OCI-LY3 (cell line): ENCODE measurements around the gene NEDD4L.

Experiments
- H2AFZ ChIP-seq: fragments of 200-600, 300-600 bp; shearing (Covaris generic); 2 replicates; pipeline ENCODE4 v1.6.0; 2014; ENCODE audit warnings: antibody characterized with exemption, low read depth, low read length
- H3K27ac ChIP-seq: fragments of 200-600, 300-600 bp; sonication (generic); 2 replicates; pipeline ENCODE4 v1.5.1; 2014; ENCODE audit warnings: mild to moderate bottlenecking, low read length, moderate library complexity, mixed read lengths
- H3K27me3 ChIP-seq: fragments of 200-600, 300-600 bp; sonication (generic); 2 replicates; pipeline ENCODE4 v1.6.1; 2014; ENCODE audit warnings: low read depth, low read length, mixed read lengths
- H3K36me3 ChIP-seq: fragments of 200-600, 300-600 bp; sonication (generic); replicated peaks from 2 replicates; pipeline ENCODE3; 2014; ENCODE audit warnings: low read depth, low read length, mixed read lengths
- H3K4me1 ChIP-seq: fragments of 300-600, 200-600 bp; sonication (generic); 2 replicates; pipeline ENCODE4 v1.6.1; 2014; ENCODE audit warnings: low read length, mixed read lengths
- H3K4me2 ChIP-seq: fragments of 200-600, 300-600 bp; sonication (generic); 2 replicates; pipeline ENCODE4 v1.6.1; 2014; ENCODE audit warnings: low read length, mixed read lengths
- H3K4me3 ChIP-seq: fragments of 300-600, 200-600 bp; sonication (generic); 2 replicates; pipeline ENCODE4 v1.5.1; 2014; ENCODE audit warnings: antibody characterized with exemption, mild to moderate bottlenecking, low read length, moderate library complexity
- H3K79me2 ChIP-seq: fragments of 300-600, 200-600 bp; shearing (Covaris generic); 2 replicates; pipeline ENCODE4 v1.6.1; 2014; ENCODE audit warnings: mild to moderate bottlenecking, low read length, mixed read lengths
- H3K9ac ChIP-seq: fragments of 300-600, 200-600 bp; shearing (Covaris generic); 2 replicates; pipeline ENCODE4 v1.6.0; 2014; ENCODE audit warnings: mild to moderate bottlenecking, low read length, moderate library complexity
- H3K9me3 ChIP-seq: fragments of 200-600, 300-600 bp; shearing (Covaris generic); 2 replicates; pipeline ENCODE4 v1.6.1; 2014; ENCODE audit warnings: low read length, mixed read lengths; ENCODE audit not compliant: insufficient read depth
- H4K20me1 ChIP-seq: fragments of 200-600, 300-600 bp; sonication (generic); 2 replicates; pipeline ENCODE4 v1.6.1; 2016; ENCODE audit warnings: low read length, mixed read lengths; ENCODE audit not compliant: insufficient read depth
- CTCF ChIP-seq: fragments of 200-600, 300-600 bp; sonication (generic); IDR thresholded peaks from 2 replicates; pipeline ENCODE4 v1.5.1; 2014; ENCODE audit warnings: antibody characterized with exemption, low read length, low read depth
- EZH2phosphoT487 ChIP-seq: fragments of 200-600 bp; shearing (Covaris generic); IDR thresholded peaks from 2 replicates; pipeline ENCODE4 v1.6.1; 2018; ENCODE audit warnings: antibody characterized with exemption, mixed run types, low read depth

The NEDD4L gene

GRCh38 chr18:58320907-58321561 lies 277.0 kb downstream of the NEDD4L start:
- Histone ChIP-seq H3K27ac (no peak overlapping the region), H4K20me1 (peaks cover 70% of the 10 kb centered on the region), H3K4me2 (peak overlapping the region; percentile 34; the same call in 1 of the 2 replicates), H3K4me1 (peaks cover 31% of the 10 kb centered on the region), H3K79me2 (peaks cover 37% of the 10 kb centered on the region), H3K9me3 (no peaks in the 10 kb centered on the region), H2AFZ (no peak overlapping the region), H3K27me3 (no peaks in the 10 kb centered on the region), H3K36me3 (peaks cover 50% of the 10 kb centered on the region), H3K9ac (no peak overlapping the region), H3K4me3 (no peak overlapping the region)
- no peak for TF ChIP-seq CTCF
- TF ChIP-seq EZH2phosphoT487: no peak

- H3K9ac ChIP-seq: no peak overlapping the region
- peaks cover 48% of the 10 kb centered on the region for H3K36me3 ChIP-seq
- H3K79me2 ChIP-seq: peaks cover 37% of the 10 kb centered on the region
- peaks cover 21% of the 10 kb centered on the region for H3K4me1 ChIP-seq
- peaks cover 61% of the 10 kb centered on the region for H4K20me1 ChIP-seq
- no peaks in the 10 kb centered on the region for H3K9me3 ChIP-seq
- H3K4me3 ChIP-seq: no peak overlapping the region; the same call in 1 of the 2 replicates
- no peaks in the 10 kb centered on the region for H3K27me3 ChIP-seq
- peak overlapping the region; percentile 34 for H3K4me2 ChIP-seq
- no peak overlapping the region for H2AFZ ChIP-seq
- TF ChIP-seq CTCF (peak; percentile 96), EZH2phosphoT487 (no peak)
- H3K27ac ChIP-seq: no peak overlapping the region
These were observed 278.0 kb downstream of the NEDD4L start for GRCh38 chr18:58321986-58322385.

- Histone ChIP-seq H3K4me2 (no peak overlapping the region), H3K4me3 (no peak overlapping the region), H3K9me3 (no peaks in the 10 kb centered on the region), H3K79me2 (peaks cover 33% of the 10 kb centered on the region), H2AFZ (no peak overlapping the region), H3K9ac (no peak overlapping the region), H3K27me3 (no peaks in the 10 kb centered on the region), H3K4me1 (peaks cover 16% of the 10 kb centered on the region), H3K27ac (no peak overlapping the region), H4K20me1 (peaks cover 56% of the 10 kb centered on the region), H3K36me3 (peaks cover 48% of the 10 kb centered on the region)
- TF ChIP-seq EZH2phosphoT487 (no peak), CTCF (no peak)
These were observed 278.4 kb downstream of the NEDD4L start for GRCh38 chr18:58322464-58322863.

GRCh38 chr18:58323866-58324762 lies 280.1 kb downstream of the NEDD4L start:
- Histone ChIP-seq H3K4me2 (no peak overlapping the region), H3K27me3 (no peaks in the 10 kb centered on the region), H3K4me1 (peaks cover 11% of the 10 kb centered on the region), H3K79me2 (peaks cover 17% of the 10 kb centered on the region), H3K9me3 (no peaks in the 10 kb centered on the region), H3K27ac (no peak overlapping the region), H3K36me3 (peaks cover 54% of the 10 kb centered on the region), H3K9ac (no peak overlapping the region), H2AFZ (no peak overlapping the region), H4K20me1 (peaks cover 44% of the 10 kb centered on the region), H3K4me3 (no peak overlapping the region)
- TF ChIP-seq CTCF: no peak
- no peak for TF ChIP-seq EZH2phosphoT487
